Epithelial cell of proximal tubule (primary cell): ENCODE measurements around the gene DCAF4. TPM values are rescaled to one million over a fixed set of nuclear protein-coding genes. Genes with fewer than 3 reads are reported as not detected.
"Not testable (repeated sequence)": the region's sequence is repeated elsewhere in the genome, so short reads cannot be mapped to it uniquely, and the experiment has no call there.

Experiments
- DNase-seq: peaks from one replicate; pipeline ENCODE4 v3.0.0-alpha.2; 2011; ENCODE audit warnings: low read depth
- H3K4me3 ChIP-seq: 2 replicates; pipeline ENCODE4 v1.5.1; 2011; ENCODE audit warnings: low read depth, mild to moderate bottlenecking, low read length
- total RNA-seq: library from RNA; depleted of rRNA; stranded (reverse); fragments of >200 nt; gene quantifications from 2 replicates; pipeline ENCODE4 v1.2.3, GENCODE V29; 2015
- TF ChIP-seq, protein P1 (sequence below): conservative IDR thresholded peaks from 2 replicates; pipeline ENCODE4 v1.5.1; 2012; ENCODE audit warnings: low read depth, mild to moderate bottlenecking, low read length

Gene DCAF4
- total RNA-seq, 1 donor from 2014 or later = 30.9 TPM

DNA sequence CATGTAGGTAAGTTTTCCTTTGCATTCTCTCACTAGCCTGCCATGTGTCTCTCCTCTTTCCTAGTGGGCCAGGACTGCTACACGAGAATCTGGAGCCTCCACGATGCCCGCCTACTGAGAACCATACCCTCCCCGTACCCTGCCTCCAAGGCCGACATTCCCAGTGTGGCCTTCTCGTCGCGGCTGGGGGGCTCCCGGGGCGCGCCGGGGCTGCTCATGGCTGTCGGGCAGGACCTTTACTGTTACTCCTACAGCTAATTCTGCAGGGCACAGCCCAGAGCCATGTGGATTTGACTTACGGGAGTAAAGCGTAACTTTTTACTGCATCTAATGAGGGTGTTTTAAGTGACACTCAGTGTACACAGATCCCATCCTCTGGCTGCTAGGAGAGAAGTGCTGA lies 32.3 kb downstream of the DCAF4 start:
- TF ChIP-seq, protein P1, sequence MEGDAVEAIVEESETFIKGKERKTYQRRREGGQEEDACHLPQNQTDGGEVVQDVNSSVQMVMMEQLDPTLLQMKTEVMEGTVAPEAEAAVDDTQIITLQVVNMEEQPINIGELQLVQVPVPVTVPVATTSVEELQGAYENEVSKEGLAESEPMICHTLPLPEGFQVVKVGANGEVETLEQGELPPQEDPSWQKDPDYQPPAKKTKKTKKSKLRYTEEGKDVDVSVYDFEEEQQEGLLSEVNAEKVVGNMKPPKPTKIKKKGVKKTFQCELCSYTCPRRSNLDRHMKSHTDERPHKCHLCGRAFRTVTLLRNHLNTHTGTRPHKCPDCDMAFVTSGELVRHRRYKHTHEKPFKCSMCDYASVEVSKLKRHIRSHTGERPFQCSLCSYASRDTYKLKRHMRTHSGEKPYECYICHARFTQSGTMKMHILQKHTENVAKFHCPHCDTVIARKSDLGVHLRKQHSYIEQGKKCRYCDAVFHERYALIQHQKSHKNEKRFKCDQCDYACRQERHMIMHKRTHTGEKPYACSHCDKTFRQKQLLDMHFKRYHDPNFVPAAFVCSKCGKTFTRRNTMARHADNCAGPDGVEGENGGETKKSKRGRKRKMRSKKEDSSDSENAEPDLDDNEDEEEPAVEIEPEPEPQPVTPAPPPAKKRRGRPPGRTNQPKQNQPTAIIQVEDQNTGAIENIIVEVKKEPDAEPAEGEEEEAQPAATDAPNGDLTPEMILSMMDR = no peak
- no peak for DNase-seq
- H3K4me3 ChIP-seq = no peak overlapping the region

DNA sequence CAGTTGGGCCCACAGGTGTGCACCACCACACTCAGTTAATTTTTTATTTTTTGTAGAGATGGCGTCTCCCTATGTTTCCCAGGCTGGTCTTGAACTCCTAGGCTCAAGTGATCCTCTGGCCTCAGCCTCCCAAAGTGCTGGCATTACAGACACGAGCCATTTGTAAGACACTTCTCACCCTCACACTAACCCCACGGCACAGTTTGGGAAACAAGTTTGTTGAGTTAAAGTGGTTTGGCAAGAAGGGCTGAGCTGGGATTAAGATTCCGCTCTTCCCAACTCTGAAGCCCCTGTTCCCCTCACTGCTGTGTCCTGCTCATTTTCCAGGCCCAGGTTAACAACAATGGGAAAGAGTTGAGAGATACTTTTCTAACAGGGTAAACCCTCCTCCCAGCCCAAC lies 34.8 kb downstream of the DCAF4 start:
- not testable (repeated sequence) for H3K4me3 ChIP-seq, DNase-seq

DNA sequence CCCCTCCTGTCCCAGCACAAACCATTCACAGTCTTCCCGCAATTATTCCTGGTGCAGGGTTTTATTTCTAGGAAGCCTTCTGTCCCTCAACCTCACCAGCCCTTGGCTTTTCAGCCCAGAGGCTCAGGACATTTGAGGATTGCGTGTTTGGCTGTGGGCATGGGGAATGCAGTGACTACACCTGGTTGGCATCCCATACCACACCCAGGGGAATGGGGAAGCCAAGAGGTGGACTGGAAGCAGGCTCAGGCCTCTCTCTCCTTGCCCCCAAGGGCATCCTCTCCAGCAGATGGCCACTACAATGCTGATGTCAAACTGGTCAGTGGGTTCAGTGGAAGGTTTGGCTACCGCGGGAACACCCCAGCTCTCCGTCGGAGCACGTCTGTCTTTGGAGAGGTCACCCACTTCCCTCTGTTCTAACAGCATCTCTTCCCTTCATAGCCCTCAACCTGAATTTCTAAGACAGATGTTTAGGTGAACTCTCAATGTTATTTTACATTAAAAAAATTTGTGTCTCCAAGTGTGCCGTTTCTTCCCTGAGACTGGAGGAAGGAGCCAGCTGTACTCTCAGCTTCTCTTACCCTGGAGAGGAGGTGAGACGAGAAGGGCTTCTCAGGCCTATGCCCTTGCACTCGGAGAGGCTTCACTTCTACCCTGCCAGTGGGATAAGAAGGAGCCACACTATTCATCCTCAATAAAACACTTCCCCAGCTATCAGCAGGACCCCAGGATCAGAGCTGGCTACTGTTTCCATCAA lies 35.5 kb downstream of the DCAF4 start:
- TF ChIP-seq, protein P1 = no peak

DNA sequence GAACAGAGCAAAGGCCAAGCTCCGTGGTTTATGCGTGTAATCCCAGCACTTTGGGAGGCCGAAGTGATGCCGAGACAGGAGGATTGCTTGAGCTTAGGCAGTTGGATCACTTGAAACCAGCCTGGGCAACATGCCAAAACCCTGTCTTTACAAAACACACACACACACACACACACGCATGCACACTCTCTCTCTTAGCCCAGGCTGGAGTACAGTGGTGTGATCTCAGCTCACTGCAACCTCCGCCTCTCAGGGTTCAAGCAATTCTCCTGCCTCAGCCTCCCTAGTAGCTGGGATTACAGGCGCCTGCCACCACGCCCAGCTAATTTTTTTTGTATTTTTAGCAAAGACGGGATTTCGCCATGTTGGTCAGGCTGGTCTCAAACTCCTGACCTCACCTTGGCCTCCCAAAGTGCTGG lies 36.1 kb downstream of the DCAF4 start:
- DNase-seq, H3K4me3 ChIP-seq: not testable (repeated sequence)

More for the DNA sequence above, 35.5 kb downstream of the DCAF4 start:
- no peak overlapping the region for H3K4me3 ChIP-seq
- DNase-seq = no peak

GRCh38 chr14:72962829-72963312 lies 36.6 kb downstream of the DCAF4 start:
- TF ChIP-seq, protein P1 = no peak
- no peak overlapping the region for H3K4me3 ChIP-seq
- DNase-seq = no peak

DNA sequence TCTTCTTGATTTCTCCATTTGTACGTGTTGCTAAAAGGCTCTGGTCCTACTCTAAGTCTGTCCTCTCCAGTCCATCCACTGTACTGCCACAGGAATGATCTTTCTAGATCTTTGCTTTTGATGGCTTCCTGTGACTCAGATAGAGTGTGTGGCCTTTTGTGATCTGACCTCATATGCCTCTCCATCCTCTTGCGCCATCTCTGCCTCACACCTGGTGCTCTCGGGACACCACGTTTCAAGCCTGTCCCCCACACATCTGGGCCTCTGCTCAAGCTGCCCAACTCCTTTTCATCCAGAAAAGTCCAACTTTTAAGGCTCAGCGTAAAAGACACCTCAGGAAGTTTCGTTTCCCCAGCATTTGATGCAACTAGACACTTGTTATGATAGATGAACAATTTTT lies 39.0 kb downstream of the DCAF4 start:
- TF ChIP-seq, protein P1 = no peak
- no peak overlapping the region for H3K4me3 ChIP-seq
- DNase-seq = no peak

DNA sequence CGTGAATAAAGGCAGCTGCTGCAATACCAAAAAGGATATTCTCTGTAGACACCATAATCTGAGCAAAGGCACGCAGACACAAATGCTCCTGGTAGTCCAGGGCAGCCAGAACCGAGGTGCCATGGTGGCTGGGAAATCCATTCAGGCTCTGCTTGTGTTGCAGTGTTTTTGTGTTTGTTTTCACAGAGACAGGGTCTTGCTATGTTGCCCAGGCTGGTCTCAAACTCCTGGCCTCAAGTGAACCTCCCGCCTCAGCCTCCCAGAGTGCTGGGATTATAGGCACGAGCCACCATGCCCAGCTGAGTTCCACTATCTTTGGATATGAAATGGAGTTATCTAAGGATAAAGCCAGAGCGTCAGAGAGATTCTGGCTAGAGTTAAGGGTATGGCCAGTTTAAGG lies 39.8 kb downstream of the DCAF4 start:
- no peak overlapping the region for H3K4me3 ChIP-seq
- TF ChIP-seq, protein P1 = no peak
- no peak for DNase-seq

- H3K4me3 ChIP-seq = no peak overlapping the region
- DNase-seq = no peak
- TF ChIP-seq, protein P1 = no peak
Observed at GRCh38 chr14:72968316-72968715, 42.1 kb downstream of the DCAF4 start.
